ENCODE results near the gene SETD2.

- TF ChIP-seq, protein P1, sequence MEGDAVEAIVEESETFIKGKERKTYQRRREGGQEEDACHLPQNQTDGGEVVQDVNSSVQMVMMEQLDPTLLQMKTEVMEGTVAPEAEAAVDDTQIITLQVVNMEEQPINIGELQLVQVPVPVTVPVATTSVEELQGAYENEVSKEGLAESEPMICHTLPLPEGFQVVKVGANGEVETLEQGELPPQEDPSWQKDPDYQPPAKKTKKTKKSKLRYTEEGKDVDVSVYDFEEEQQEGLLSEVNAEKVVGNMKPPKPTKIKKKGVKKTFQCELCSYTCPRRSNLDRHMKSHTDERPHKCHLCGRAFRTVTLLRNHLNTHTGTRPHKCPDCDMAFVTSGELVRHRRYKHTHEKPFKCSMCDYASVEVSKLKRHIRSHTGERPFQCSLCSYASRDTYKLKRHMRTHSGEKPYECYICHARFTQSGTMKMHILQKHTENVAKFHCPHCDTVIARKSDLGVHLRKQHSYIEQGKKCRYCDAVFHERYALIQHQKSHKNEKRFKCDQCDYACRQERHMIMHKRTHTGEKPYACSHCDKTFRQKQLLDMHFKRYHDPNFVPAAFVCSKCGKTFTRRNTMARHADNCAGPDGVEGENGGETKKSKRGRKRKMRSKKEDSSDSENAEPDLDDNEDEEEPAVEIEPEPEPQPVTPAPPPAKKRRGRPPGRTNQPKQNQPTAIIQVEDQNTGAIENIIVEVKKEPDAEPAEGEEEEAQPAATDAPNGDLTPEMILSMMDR (IDR thresholded peaks at IDR 0.05), result no peak
- TF ChIP-seq POLR2AphosphoS5 (IDR thresholded peaks at IDR 0.05) (peak in 1 of 4 donors; percentile 7), POLR2A (IDR thresholded peaks at IDR 0.05) (no peak)
Measured at GRCh38 chr3:47163169-47164006, 525 bp downstream of the SETD2 start.

Data from sigmoid colon (tissue), 4 donors.